ENCODE results near the gene NUCKS1.

The NUCKS1 gene

GRCh38 chr1:205699416-205699815, 50.6 kb downstream of the NUCKS1 start:
- no peak for DNase-seq (ENCODE audit: low spot score)

- no peak for DNase-seq (ENCODE audit: low spot score)
Observed at GRCh38 chr1:205698921-205699320, 51.1 kb downstream of the NUCKS1 start.

- no peak for DNase-seq (ENCODE audit: low spot score)
Observed at GRCh38 chr1:205693421-205693991, 56.5 kb downstream of the NUCKS1 start.

GRCh38 chr1:205692423-205692822, 57.6 kb downstream of the NUCKS1 start:
- no peak for DNase-seq (ENCODE audit: low spot score)

GRCh38 chr1:205690122-205690756, 59.7 kb downstream of the NUCKS1 start:
- DNase-seq (ENCODE audit: low spot score) = no peak

- no peak for DNase-seq (ENCODE audit: low spot score)
Observed at GRCh38 chr1:205689479-205689878, 60.5 kb downstream of the NUCKS1 start.

- no peak for DNase-seq (ENCODE audit: low spot score)
Observed at GRCh38 chr1:205688171-205689080, 61.6 kb downstream of the NUCKS1 start.

GRCh38 chr1:205687242-205687641, 62.7 kb downstream of the NUCKS1 start:
- DNase-seq (ENCODE audit: low spot score) = no peak

- no peak for DNase-seq (ENCODE audit: low spot score)
Observed at GRCh38 chr1:205681364-205681763, 68.6 kb downstream of the NUCKS1 start.

- DNase-seq (ENCODE audit: low spot score) = peak; percentile 58
Observed at GRCh38 chr1:205680073-205680851, 69.7 kb downstream of the NUCKS1 start, which contains the start of gene SLC45A3. SLC45A3 (minus strand) TSS chr1:205680509; CDS start chr1:205664656, 15,853 bp downstream.

GRCh38 chr1:205678286-205679111, 71.5 kb downstream of the NUCKS1 start:
- no peak for DNase-seq (ENCODE audit: low spot score)

GRCh38 chr1:205677167-205677566, 72.8 kb downstream of the NUCKS1 start:
- no peak for DNase-seq (ENCODE audit: low spot score)

GRCh38 chr1:205676597-205676996, 73.4 kb downstream of the NUCKS1 start:
- no peak for DNase-seq (ENCODE audit: low spot score)

GRCh38 chr1:205676002-205676401, 74.0 kb downstream of the NUCKS1 start:
- DNase-seq (ENCODE audit: low spot score) = no peak

GRCh38 chr1:205675247-205675646, 74.7 kb downstream of the NUCKS1 start:
- no peak for DNase-seq (ENCODE audit: low spot score)

GRCh38 chr1:205672970-205673369, 77.0 kb downstream of the NUCKS1 start:
- no peak for DNase-seq (ENCODE audit: low spot score)

- no peak for DNase-seq (ENCODE audit: low spot score)
Observed at GRCh38 chr1:205672395-205672889, 77.5 kb downstream of the NUCKS1 start.

GRCh38 chr1:205670611-205671430, 79.2 kb downstream of the NUCKS1 start:
- DNase-seq (ENCODE audit: low spot score) = no peak

GRCh38 chr1:205670150-205670446, 79.9 kb downstream of the NUCKS1 start:
- no peak for DNase-seq (ENCODE audit: low spot score)

Measured in AG08395 (cell line).